ENCODE data around the gene LSM10.

- TF ChIP-seq, protein P1, sequence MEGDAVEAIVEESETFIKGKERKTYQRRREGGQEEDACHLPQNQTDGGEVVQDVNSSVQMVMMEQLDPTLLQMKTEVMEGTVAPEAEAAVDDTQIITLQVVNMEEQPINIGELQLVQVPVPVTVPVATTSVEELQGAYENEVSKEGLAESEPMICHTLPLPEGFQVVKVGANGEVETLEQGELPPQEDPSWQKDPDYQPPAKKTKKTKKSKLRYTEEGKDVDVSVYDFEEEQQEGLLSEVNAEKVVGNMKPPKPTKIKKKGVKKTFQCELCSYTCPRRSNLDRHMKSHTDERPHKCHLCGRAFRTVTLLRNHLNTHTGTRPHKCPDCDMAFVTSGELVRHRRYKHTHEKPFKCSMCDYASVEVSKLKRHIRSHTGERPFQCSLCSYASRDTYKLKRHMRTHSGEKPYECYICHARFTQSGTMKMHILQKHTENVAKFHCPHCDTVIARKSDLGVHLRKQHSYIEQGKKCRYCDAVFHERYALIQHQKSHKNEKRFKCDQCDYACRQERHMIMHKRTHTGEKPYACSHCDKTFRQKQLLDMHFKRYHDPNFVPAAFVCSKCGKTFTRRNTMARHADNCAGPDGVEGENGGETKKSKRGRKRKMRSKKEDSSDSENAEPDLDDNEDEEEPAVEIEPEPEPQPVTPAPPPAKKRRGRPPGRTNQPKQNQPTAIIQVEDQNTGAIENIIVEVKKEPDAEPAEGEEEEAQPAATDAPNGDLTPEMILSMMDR (IDR thresholded peaks at IDR 0.05) = no peak
- TF ChIP-seq EP300 (IDR thresholded peaks at IDR 0.05) (no peak), POLR2A (IDR thresholded peaks at IDR 0.05) (peak; percentile 78 to 84), POLR2AphosphoS5 (IDR thresholded peaks at IDR 0.05) (peak; percentile 38 to 92 (median 82))
These were observed at the start of gene LSM10 for GRCh38 chr1:36397378-36398230.

Data from suprapubic skin (tissue), 4 donors.